ENCODE measurements around the gene WDFY4. TPM values are rescaled to one million over a fixed set of nuclear protein-coding genes. Genes with fewer than 3 reads are reported as not detected.

WDFY4 gene
- total RNA-seq, 1 experiment from 2014 or later = 0.22 TPM

- ChIA-PET RAD21 (ENCODE audit: low non-redundant PET in 1 of 2, low total read pairs in 2 of 2, uncharacterized antibody in 2 of 2, unreplicated experiment in 2 of 2) (no interaction called here), POLR2A (no interaction called here), CTCF (no interaction called here)
- Histone ChIP-seq H3K4me1 (ENCODE audit: control insufficient read depth in 1 of 2, insufficient read depth in 2 of 2, low read length in 2 of 2) (no peaks in the 10 kb centered on the region), H3K4me2 (ENCODE audit: low read length) (no peak overlapping the region), H2AFZ (ENCODE audit: low read depth, low read length, poor library complexity, severe bottlenecking) (no peak overlapping the region), H3K27ac (ENCODE audit: low read depth, low read length) (no peak overlapping the region), H3K27me3 (ENCODE audit: insufficient read depth, low read length) (peaks cover 31% of the 10 kb centered on the region), H3K79me2 (ENCODE audit: insufficient read depth, low read length) (no peaks in the 10 kb centered on the region), H3K9me3 (ENCODE audit: control insufficient read depth in 1 of 2, insufficient read depth in 1 of 2, low read depth in 1 of 2, low read length in 2 of 2) (no peaks in the 10 kb centered on the region), H3K36me3 (ENCODE audit: control insufficient read depth in 1 of 2, insufficient read depth in 2 of 2, low read length in 2 of 2) (no peaks in the 10 kb centered on the region), H4K20me1 (ENCODE audit: insufficient read depth) (no peaks in the 10 kb centered on the region), H3K9ac (ENCODE audit: low read length) (no peak overlapping the region), H3K4me3 (replicated peaks in 1 of 2; ENCODE audit: low read depth in 1 of 2, low read length in 2 of 2) (no peak overlapping the region), H3K9me2 (ENCODE audit: insufficient read depth) (no peaks in the 10 kb centered on the region)
- ATAC-seq = no peak
- intact Hi-C loops (cut with micrococcal nuclease) = no loop called here
- BruUV-seq (replicated peaks) = no TSS peak
- no peak for DNase-seq (ENCODE audit: low read depth, low spot score)
- TF ChIP-seq JUND (IDR thresholded peaks at IDR 0.05) (no peak), TCF7L2 (IDR thresholded peaks at IDR 0.05; ENCODE audit: borderline replicate concordance, extremely low read depth, insufficient read depth, insufficient read length) (no peak), ZBTB33 (IDR thresholded peaks at IDR 0.05; ENCODE audit: extremely low read depth, insufficient replicate concordance, low read length) (no peak), YY1 (IDR thresholded peaks at IDR 0.05; ENCODE audit: extremely low read depth, insufficient replicate concordance, low read depth, low read length) (no peak), FOSL1 (IDR thresholded peaks at IDR 0.05; ENCODE audit: low read depth) (no peak), ZFX (IDR thresholded peaks at IDR 0.05) (no peak), EZH2 (IDR thresholded peaks at IDR 0.05) (no peak), ATF3 (IDR thresholded peaks at IDR 0.05) (no peak), RAD21 (IDR thresholded peaks at IDR 0.05; ENCODE audit: low read depth) (no peak), CTCF (IDR thresholded peaks at IDR 0.05 in 2 of 3, conservative IDR thresholded peaks at IDR 0.05 in 1 of 3; ENCODE audit: borderline replicate concordance in 1 of 3, insufficient read depth in 1 of 3, low read depth in 2 of 3, low read length in 2 of 3) (no peak), POLR2A (IDR thresholded peaks at IDR 0.05; ENCODE audit: borderline replicate concordance, extremely low read depth, insufficient read depth, insufficient read length) (no peak), SRF (IDR thresholded peaks at IDR 0.05; ENCODE audit: low read depth) (no peak), EGR1 (IDR thresholded peaks at IDR 0.05; ENCODE audit: low read depth) (no peak), CBX3 (IDR thresholded peaks at IDR 0.05; ENCODE audit: low read depth) (no peak), SIN3A (IDR thresholded peaks at IDR 0.05; ENCODE audit: low read depth) (no peak), EZH2phosphoT487 (IDR thresholded peaks at IDR 0.05; ENCODE audit: borderline replicate concordance) (no peak), ELF1 (IDR thresholded peaks at IDR 0.05; ENCODE audit: borderline replicate concordance, low read depth) (no peak)
Observed at GRCh38 chr10:48697821-48698764, 13.4 kb downstream of the WDFY4 start.
